Choroid plexus epithelial cell (primary cell): Measurements from ENCODE around the gene SRRM3.
A peak's percentile ranks its signal among the peaks of the same experiment; 100 is the strongest.

Experiments used
- DNase-seq: peaks from one replicate; pipeline ENCODE4 v3.0.0-alpha.2; 2010; ENCODE audit warnings: low read depth
- H3K4me3 ChIP-seq: 2 replicates; pipeline ENCODE4 v1.5.1; 2011; ENCODE audit warnings: low read depth, mild to moderate bottlenecking, control low read depth, low read length, moderate library complexity
- CTCF ChIP-seq: conservative IDR thresholded peaks from 2 replicates; pipeline ENCODE4 v1.5.1; 2011; ENCODE audit warnings: low read depth, mild to moderate bottlenecking, control low read depth, inconsistent platforms, low read length, moderate library complexity

The SRRM3 gene

GRCh38 chr7:76259124-76260093 lies 57.7 kb downstream of the SRRM3 start:
- no peak overlapping the region for H3K4me3 ChIP-seq
- no peak for TF ChIP-seq CTCF
- DNase-seq = no peak

- DNase-seq = peak; percentile 22
- no peak overlapping the region for H3K4me3 ChIP-seq
- TF ChIP-seq CTCF = no peak
These were observed 58.5 kb downstream of the SRRM3 start for GRCh38 chr7:76260171-76260703.

DNA sequence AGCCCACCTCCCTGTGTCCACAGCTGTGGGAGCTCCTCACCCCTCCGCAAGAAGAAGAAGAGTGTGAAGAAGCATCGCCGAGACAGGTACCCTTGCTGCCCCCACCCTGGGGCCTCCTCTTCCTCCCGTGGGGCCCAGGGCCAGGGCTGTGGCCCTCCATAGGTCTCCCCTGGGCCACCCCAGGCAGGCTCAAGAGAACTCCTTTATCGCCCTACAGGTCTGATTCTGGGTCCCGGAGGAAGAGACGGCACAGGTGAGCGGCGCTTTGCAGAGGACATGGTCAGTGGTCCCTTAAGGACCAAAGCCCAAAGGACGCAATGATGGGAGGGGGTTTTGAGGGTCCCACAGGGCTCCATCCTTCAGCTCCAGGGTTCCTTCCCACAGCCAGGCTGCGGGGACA lies 59.6 kb downstream of the SRRM3 start:
- no peak overlapping the region for H3K4me3 ChIP-seq
- TF ChIP-seq CTCF = no peak
- no peak for DNase-seq

- DNase-seq = no peak
- no peak for TF ChIP-seq CTCF
- no peak overlapping the region for H3K4me3 ChIP-seq
These were observed 60.2 kb downstream of the SRRM3 start for GRCh38 chr7:76261931-76262330.

- DNase-seq = peak; percentile 81
- H3K4me3 ChIP-seq = no peak overlapping the region
- peak; percentile 91 for TF ChIP-seq CTCF
These were observed 61.1 kb downstream of the SRRM3 start for GRCh38 chr7:76262683-76263402.

DNA sequence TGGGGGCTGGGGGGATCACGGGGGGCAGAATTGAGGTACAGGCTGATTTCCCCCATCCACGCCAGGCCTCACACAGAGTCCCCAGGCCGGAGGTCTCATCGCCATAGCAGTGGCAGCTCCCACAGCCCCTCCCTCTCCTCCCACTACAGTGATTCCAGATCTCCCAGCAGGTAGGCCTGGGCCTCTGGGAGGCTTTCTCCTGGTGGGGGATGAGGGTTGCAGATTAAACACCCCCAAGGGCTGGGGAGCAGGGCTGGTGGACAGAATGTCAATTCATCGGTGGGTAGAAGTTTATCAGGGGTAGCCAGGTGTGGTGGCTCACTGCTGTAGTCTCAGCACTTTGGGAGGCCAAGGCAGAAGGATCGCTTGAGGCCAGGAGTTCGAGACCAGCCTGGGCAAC lies 63.6 kb downstream of the SRRM3 start:
- no peak for TF ChIP-seq CTCF
- H3K4me3 ChIP-seq = no peak overlapping the region
- DNase-seq = no peak
